HG03378 (cell line): ENCODE measurements around the gene MRRF.
A peak's percentile ranks its signal among the peaks of the same experiment; 100 is the strongest.
"Not testable (repeated sequence)": the region's sequence is repeated elsewhere in the genome, so short reads cannot be mapped to it uniquely, and the experiment has no call there.

Source experiments
- ATAC-seq: cut with Tn5 transposase; IDR thresholded peaks from one replicate; pipeline ENCODE4 v1.9.1; 2021; ENCODE audit warnings: mild to moderate bottlenecking, moderate library complexity; ENCODE audit not compliant: unreplicated experiment

The MRRF gene

DNA sequence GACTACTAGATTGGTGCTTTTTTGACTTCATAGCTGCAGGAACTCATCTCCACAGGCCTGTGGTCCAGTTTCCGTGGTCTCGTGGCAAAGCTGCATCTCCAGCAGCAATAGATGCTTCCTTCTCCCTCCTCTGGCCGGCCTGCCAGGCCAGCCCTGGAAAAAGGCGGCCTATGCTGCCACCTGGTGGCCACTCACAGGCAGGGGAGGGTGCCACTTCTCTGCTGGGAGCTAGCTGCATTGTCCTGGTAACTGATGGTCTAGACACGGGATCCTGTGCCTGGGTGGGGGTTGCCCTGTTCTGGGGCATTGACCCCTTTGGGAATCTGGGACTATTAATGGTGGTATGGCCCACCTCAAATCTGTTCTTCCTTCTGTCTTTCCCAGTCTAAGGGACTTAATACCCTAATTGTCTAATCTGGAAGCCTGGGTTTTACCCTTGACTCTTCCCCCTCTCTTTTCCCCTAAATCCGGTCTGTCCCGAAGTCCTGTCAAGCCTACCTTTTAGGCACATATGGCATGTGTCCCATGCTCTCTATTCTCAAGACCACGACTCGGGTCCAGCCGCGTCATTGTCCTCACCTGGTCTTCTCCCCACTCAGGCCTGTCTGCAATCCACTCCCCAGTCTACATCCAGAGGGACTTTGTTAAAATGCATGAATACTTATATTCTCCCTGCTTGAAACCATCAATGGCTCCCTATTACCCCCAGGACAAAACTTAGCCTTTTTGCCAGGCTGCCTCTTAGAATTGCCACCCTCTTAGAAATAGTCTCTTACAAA is 86.1 kb downstream of the MRRF start:
- ATAC-seq = peak; percentile 89

DNA sequence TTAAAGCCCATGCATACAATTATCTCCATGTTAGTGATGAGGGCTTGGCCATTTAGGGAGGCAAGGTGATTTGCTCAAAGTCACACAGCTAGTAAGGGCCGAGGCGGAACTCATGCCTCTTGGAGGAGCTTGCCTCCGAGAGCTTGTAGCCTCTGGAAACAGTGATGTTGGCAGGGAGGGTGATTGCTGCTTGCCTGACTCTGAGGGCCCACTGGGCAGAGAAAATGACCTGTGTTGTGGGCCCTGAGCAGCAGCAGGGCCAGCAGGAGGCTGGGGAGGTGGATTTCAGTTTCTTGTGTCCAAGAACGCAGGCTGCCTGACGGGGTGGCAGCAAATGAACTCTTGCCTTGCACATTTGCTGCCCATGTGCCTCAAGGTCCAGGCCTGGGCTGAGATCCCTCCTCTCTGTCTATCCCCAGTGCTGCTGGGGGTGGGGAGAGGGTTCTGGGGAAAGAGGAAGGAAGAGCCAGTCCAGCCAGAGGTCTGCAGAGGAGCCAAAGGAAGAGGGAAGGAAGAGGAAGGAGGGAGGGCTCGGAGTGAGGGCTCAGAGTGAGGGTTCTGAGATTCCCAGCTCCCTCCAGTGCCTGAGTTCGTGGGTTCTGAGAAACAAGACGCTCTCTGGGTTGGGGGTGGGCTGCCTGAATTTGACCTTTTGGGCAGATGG is 90.0 kb downstream of the MRRF start:
- ATAC-seq = no peak

DNA sequence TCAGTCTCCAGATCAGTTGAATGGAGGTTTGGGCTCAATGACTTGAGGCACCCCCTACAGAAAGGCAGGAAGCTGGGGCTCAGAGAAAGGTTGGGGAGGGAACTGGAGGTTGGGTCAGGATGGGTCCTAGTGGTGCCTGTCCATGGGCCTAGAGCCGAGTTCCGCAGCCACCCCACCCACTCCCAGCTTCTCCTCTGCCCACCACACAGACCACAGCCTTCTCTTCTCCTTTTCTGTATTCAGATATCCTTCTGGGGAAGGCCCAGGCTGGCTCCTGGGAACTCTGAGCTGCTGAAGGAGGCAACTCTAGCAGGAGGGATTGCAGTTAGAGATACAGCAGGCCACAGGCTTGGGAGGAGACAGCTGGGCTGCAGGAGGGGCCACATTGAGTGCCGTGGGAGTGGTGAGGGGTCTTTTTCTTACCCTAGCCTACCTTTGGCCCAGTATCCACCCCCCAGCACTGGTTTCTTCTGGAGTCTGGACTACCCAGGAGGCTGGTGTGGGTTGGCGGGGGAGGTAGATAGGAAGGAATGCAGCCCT is 90.7 kb downstream of the MRRF start:
- ATAC-seq = no peak

DNA sequence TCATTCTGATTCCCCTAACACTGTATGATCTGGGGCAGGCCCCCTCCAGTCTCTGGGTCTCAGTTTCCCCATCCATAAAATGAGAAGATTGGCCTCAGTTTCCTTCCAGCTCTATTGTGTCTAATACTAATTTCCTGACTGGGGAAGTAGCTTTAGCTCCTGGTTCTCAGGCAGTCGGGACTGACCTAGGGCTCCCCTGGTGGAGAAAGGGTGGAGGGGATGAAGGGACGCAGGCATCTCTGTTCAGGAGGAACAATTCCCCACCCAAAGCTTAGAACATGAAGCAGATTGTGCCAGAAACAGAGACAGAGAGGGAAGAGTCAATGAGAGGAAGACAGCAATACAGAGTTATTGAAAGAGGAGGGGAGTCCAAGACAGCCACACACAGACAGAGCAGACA is 91.9 kb downstream of the MRRF start:
- ATAC-seq = no peak

DNA sequence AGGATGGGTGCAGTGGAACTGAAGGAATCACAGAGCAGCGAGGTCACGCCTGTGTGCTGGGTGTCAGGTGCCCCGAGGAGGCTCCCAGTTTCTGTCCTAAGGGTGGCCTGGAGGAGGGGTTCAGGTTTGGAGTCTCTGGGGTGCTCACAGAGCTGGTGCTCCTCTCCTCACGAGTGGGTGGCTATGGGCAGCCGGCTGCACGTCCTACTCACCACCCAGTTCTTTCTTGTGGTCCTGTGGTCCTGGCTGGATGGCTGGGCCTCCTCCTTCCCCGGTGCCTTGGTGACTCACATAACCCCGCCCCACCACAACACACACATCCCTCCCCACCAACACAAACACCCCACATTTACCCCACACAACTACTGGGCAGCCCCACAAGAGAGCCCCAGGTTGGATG is 96.2 kb downstream of the MRRF start:
- ATAC-seq = no peak

DNA sequence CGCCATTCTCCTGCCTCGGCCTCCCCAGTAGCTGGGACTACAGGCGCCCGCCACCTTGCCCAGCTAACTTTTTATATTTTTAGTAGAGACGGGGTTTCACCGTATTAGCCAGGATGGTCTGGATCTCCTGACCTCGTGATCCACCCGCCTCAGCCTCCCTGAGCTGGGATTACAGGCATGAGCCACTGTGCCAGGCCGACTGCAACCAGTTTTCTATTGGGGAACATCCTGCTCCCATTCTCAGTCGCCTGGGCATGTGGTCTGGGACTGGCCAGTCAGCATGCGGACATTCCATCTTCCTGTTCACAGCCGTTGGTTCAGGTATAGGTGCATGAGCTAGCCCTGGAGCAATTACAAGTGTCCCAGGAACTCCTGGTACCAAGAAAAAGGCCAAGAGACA is 98.4 kb downstream of the MRRF start:
- ATAC-seq = not testable (repeated sequence)

DNA sequence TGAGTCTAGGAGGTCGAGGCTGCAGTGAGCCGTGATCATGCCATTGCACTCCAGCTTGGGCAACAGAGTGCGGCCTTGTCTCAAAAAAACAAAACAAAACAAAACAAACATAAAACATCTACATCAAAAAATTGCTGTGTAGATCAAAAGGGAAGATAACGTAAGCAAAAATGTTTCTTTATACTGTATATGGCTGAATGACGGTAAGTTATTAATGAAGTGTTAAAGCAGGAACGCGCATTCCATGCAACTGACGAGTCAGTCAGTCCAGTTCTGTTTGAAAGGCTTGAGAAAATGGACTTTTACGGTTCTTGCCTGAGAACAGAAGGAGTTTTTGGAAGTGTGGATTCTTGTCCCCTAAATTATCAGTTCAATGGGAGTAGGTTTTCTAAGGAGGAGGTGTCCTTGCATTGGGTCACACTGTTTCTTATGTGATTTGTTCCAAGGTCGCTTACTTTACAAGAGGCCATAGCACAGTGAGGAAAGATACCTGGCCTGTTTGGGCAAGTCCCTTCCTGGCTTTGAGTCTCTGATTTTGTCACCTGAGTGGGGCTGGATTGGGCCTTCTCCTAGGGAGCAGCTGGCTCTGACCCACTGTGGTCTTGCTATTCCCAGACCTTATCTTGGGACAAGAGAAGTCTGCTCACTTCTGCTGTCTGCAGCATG is 99.6 kb downstream of the MRRF start:
- no peak for ATAC-seq

DNA sequence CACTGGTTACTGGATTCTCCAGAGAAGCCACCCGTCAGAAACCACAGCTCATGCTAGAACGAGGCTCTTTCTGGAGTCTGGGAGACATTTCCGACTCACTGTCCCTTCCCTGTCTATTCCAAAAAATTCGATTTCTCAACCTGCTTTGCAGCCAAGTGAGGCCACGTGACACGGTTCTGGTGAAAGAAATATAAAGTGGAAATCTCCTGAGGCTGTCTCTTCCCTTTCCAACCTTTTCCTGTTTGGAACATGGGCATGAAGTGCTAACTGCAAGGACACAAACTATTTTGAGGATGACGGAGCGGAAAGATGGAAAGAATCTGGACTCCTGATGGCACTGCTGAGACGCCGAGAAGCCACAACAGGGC is 100.1 kb downstream of the MRRF start:
- ATAC-seq = no peak

DNA sequence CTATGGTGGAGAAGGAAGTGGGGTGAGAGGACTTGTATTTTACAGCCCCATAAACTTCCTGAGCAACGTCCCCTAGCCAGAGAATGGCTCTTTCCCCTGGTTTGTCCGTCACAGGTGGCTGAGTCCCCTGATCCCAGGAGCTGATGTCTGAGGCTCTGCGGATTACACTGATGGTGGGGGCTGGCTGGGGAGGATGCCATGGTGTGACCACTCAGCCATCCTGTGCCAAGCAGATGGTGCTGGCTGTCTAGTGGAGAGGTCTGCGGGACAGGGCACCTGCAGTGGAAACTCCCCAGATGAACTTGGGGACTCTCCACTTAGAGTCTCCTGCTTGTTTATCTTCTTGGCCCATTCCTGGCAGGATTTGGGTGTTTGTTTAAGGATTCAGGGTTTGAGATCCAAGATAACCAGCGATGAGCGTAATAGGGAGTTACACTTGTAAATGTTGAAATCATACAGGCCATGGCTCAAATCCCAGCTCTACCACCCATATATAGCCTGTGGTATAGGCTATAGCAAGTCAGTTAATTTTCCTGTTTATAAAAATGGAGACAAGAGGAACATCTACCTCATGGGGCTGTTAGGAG is 101.5 kb downstream of the MRRF start:
- no peak for ATAC-seq

DNA sequence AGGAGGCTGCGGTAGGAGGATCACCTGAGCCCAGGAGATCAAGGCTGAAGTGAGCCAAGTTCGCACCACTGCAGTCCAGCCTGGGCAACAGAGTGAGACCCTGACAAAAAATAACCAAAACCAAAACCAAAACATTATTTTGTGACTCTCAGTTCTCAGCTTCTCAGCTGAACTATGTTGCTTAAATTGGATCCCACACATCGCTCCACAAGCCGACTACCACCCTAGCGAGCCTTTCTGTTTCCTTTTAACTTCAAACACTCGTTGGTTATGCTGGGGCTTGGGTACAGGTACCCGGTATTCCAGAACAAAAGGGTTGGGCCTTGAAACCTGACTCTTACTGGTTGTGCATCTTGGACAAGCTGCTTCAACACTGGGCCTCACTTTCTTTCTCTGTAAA is 102.4 kb downstream of the MRRF start:
- no peak for ATAC-seq

DNA sequence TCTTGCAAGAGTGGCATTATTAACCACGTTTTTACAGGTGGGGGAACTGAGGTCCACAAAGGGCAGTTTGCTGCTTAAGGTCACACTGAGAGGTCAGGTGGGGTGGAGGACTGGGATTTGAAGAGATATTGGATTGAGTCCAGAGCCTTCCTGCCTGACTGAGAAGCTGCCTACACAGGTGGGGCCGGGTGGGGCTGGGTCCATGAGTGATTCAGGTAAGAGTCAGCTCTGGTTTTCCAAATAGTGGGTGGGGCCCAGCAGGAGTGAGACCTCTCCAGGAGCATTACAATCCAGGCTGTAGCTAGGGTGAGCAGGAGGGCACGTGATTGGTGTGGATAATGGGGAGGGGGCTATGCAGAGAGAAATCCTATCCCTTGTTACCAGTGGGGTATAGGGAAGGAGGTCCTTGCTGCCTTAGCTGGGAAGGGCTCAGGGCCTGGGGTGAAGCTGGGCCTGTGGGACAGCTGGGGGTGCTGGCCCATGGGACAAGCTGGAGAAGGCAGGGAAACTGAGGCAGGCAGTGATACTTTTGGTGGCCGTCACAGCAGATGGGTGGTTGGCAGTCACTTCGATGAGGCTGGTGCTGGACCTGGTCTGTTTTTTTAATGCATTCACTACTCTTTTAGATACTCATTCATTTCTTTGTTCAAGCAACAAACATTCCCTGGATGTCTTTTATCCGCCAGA is 103.2 kb downstream of the MRRF start:
- ATAC-seq = no peak

DNA sequence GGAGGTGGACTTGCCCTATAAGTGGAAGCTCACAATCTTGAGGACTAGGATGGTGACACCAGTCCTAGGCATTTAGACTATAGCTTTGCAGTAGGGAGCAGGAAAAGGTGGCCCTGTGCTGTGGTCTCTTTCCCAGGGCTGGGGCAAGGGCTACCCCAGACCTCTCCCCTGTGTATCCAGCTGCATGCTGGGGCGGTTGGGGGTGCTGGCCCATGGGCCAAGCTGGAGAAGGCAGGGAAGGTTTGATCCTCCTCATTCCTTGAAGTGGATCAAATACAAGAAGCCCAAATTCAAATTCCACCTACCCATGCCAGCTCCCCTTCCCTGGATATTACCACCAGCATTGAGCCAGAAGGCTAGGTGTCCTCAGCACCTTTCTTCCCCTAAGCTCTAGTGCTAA is 104.0 kb downstream of the MRRF start:
- ATAC-seq = no peak

DNA sequence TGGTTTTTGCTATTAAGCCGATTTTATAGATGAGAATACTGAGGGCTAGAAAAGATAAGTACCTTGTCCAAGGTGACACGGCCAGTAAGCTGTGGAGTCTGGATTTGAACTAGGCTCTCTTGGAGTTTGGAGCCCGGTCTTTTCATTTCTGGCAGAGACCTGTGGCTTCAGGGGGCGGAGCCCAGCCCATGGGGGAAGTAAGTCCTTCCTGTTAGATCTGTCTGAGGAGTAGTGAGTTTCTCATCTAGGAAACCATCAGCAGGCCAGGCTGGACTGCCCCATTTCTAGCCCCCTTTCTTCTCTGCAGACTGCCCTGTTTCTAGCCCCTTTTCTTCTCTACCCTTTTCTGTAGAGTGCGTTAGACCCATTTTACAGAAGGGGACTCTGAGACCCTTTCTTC is 105.6 kb downstream of the MRRF start:
- peak; percentile 28 for ATAC-seq

DNA sequence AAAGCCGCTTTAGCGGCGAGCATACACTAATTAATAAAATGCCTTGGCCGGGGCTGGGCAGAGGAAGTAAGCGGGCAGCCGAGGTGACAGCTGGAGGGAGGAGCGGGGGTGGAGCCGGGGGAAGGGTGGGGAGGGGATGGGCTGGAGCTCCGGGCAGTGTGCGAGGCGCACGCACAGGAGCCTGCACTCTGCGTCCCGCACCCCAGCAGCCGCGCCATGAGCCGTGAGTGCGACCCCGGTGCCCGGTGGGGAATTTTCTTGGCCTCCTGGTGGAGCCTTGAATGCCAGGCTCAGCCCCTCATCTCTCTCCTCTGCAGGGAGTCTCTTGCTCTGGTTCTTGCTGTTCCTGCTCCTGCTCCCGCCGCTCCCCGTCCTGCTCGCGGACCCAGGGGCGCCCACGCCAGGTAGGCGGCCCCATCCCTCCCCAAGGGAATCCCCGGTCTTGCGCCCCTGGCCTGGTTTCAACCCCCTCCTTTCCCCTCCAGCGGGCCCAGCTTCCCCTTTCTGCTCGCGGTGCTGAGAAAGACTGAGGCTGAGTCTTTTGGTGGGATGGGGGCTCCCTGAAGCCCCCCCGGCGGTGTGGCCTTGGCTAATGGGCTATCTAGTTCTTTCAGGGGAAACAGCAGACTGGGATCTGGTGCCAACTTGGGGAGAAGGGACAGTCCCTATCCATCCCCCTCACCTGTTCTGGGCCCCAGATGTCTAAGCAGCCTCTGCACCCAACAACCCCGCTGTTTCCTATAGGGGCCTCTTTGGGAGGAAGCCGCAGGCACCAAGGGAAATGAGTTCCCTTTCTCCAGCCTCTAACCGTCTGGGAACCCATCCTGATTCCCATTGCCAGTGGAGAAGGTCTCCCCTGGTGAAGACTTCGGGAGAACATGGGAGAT is 106.4 kb downstream of the MRRF start, which contains the start of gene PTGS1:
TSS of gene PTGS1 (plus strand) at position 156 of the 887 bp plus-strand sequence. CDS start at position 217, 61 bp downstream.
- ATAC-seq = peak; percentile 39

DNA sequence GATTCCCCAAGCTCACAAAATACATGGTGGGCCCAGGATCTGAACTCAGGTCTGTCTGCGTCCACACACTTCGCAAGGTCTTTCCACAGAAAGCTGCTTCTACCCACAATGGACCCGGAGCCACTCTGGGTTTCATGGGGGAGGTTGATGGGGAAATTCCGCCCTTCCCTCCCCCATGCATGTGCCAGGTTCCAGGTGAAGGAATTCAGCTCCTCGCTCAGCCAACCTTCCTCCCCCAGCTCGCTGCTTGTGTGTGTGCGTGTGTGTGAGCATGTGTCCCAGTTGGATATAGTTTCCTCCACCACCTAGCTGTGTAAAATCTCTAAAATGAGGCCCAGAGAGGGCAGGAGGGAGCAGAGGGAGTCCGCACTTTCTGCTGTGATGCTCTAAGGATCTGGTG is 107.2 kb downstream of the MRRF start:
- no peak for ATAC-seq

DNA sequence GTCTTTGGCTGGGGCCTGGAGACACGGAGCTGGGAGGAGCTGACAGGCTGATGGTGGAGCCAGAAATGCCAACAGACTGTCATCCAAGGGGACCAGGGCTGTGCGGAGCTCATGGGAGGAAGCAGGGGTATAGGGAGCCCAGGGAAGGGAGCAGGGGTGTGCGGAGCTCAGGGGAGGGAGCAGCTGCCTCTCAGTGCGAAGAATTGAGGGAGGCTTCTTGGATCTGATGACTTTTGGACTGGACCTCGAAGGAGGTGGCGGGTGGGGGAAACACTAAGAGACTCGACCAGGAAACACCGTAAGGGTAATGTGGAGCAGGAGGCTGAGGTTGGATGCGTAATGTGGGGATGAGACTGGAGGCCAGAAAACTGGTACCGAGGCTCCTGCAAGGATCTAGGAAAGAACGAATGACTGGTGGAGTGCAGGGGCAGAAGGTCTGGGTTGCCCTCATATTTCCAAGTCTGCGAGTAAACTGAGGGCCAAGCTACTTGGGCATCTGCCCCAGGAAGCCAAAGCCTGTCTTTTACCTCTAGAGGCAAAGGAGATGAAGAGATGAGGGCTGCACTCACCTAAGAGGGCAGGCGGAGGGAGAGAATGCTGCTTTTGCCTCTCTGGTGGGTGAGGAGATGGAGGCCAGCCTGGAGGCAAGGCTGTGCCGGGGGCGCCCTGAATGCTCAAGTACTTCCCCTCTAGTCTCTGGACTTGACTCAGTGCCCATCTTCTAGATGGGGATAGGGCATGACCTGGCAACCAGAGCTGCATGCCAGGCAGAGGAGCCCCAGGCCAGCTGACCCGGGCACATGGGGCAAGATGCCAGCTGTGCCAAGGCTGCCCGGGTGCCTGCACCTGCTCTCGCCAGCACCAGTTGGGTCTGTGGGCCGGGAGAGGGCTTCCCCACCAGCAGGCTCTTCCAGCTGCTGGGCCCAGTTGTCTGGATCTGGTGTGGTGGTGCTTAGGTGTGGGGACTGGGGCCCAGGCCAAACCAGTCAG is 108.5 kb downstream of the MRRF start:
- no peak for ATAC-seq

DNA sequence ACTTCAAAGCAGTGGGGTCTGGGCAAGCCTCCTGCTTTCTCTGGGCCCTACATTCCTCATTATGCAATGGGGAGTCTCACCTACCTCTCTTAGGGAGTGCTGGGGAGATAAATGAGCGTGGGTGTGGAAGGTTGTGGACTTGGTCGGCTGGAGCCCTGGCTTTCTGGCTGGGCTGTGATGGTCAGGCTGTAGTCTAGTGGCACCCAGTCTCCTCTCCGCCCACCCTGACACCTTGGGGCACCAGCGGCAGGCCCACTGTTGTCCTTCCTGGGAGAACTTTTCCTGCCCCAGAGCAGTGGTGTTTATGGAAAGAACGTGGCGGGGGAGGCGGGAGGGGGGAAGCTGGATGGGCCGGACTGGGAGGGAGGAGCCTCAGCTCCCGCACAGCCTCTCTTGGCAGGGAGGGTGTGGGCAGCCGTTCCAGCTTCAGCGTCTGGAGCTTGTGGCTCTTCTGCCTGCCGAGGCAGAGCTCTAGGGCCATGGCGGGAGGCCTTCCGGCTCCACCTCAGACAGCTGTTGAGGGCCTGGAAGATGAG is 110.3 kb downstream of the MRRF start:
- ATAC-seq = no peak

DNA sequence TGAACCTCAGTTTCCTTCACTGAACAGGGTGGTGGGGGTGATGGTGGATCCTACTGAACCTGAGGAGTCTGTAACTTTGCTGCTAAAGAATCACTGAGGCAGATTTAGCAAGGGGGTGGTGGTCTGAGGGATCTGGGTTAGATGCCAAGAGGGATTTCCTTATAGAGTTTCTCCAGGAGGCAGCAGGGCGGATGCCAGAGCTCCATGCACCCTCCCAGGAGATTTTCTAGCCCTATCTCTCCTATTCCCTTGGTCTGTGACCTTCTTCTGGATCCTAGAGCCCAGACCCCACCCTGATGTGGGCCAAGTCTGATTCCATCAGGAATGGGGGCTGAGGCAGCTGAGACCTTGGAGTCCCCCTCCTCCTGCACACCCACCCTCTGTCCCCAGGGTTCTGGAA is 112.1 kb downstream of the MRRF start:
- no peak for ATAC-seq
